Middle frontal gyrus (tissue), 1 donor: ENCODE results near the gene DCTPP1.
A peak's percentile ranks its signal among the peaks of the same experiment; 100 is the strongest.
"Not testable (repeated sequence)": the region's sequence is repeated elsewhere in the genome, so short reads cannot be mapped to it uniquely, and the experiment has no call there.

Source experiments
- DNase-seq: peaks from one replicate; pipeline ENCODE4 v3.0.0-alpha.2; 2015; ENCODE audit warnings: low spot score; ENCODE audit errors: extremely low spot score

DCTPP1 gene

GRCh38 chr16:30429678-30430427 lies at the start of gene DCTPP1:
DCTPP1 (minus strand) TSS chr16:30430030; CDS start chr16:30429980, 50 bp downstream.
- DNase-seq: peak; percentile 94

- DNase-seq: no peak
Measured at GRCh38 chr16:30478766-30479478, 49.1 kb upstream of the DCTPP1 start.

GRCh38 chr16:30477773-30478172 lies 47.9 kb upstream of the DCTPP1 start:
- not testable (repeated sequence) for DNase-seq

GRCh38 chr16:30476991-30477390 lies 47.2 kb upstream of the DCTPP1 start:
- DNase-seq: no peak

- DNase-seq: no peak
Measured at GRCh38 chr16:30474684-30475083, 44.9 kb upstream of the DCTPP1 start.

GRCh38 chr16:30474074-30474452 lies 44.2 kb upstream of the DCTPP1 start:
- no peak for DNase-seq

GRCh38 chr16:30473231-30474073 lies 43.6 kb upstream of the DCTPP1 start:
- no peak for DNase-seq

GRCh38 chr16:30472328-30472942 lies 42.6 kb upstream of the DCTPP1 start, which contains the start of gene ITGAL:
ITGAL (plus strand) TSS chr16:30472742; CDS start chr16:30472838, 96 bp downstream.
- DNase-seq: no peak

- no peak for DNase-seq
Measured at GRCh38 chr16:30470632-30470995, 40.8 kb upstream of the DCTPP1 start.

- no peak for DNase-seq
Measured at GRCh38 chr16:30470170-30470512, 40.3 kb upstream of the DCTPP1 start.

- no peak for DNase-seq
Measured at GRCh38 chr16:30464078-30464477, 34.2 kb upstream of the DCTPP1 start.

- DNase-seq: not testable (repeated sequence)
Measured at GRCh38 chr16:30461426-30461825, 31.6 kb upstream of the DCTPP1 start.

GRCh38 chr16:30459456-30459855 lies 29.6 kb upstream of the DCTPP1 start:
- no peak for DNase-seq

GRCh38 chr16:30458561-30459394 lies 28.9 kb upstream of the DCTPP1 start:
- DNase-seq: no peak

GRCh38 chr16:30457743-30458560 lies 28.1 kb upstream of the DCTPP1 start:
- DNase-seq: no peak

- no peak for DNase-seq
Measured at GRCh38 chr16:30457256-30457655, 27.4 kb upstream of the DCTPP1 start.

GRCh38 chr16:30456302-30456701 lies 26.5 kb upstream of the DCTPP1 start:
- DNase-seq: no peak

GRCh38 chr16:30452709-30453580 lies 23.1 kb upstream of the DCTPP1 start:
- not testable (repeated sequence) for DNase-seq

- DNase-seq: no peak
Measured at GRCh38 chr16:30449116-30449435, 19.2 kb upstream of the DCTPP1 start.
